GM23248 (cell line): ENCODE results near the gene SLC26A4.

Source experiments
- EZH2 ChIP-seq: fragments of 200-600 bp; sonication (generic); IDR thresholded peaks from 2 replicates; pipeline ENCODE4 v1.6.1; 2018; ENCODE audit warnings: antibody characterized with exemption, mild to moderate bottlenecking; ENCODE audit not compliant: insufficient read depth, poor library complexity, severe bottlenecking
- EZH2phosphoT487 ChIP-seq: fragments of 200-600 bp; sonication (generic); IDR thresholded peaks from 2 replicates; pipeline ENCODE4 v1.6.1; 2018; ENCODE audit warnings: antibody characterized with exemption, moderate library complexity, mild to moderate bottlenecking, low read depth; ENCODE audit not compliant: insufficient read depth

GRCh38 chr7:107613439-107613838, 47.2 kb upstream of the SLC26A4 start:
- TF ChIP-seq EZH2 (no peak), EZH2phosphoT487 (no peak)
